ES-I3 (cell line): ENCODE measurements around the gene SORT1.
A peak's percentile ranks its signal among the peaks of the same experiment; 100 is the strongest.
"Not testable (repeated sequence)": the region's sequence is repeated elsewhere in the genome, so short reads cannot be mapped to it uniquely, and the experiment has no call there.

ENCODE experiments used
- H3K36me3 ChIP-seq: 2 replicates; pipeline ENCODE4 v1.6.1; 2013; ENCODE audit warnings: mild to moderate bottlenecking, low read length, control low read depth, moderate library complexity; ENCODE audit not compliant: insufficient read depth
- H3K4me1 ChIP-seq: 2 replicates; pipeline ENCODE4 v1.6.1; 2013; ENCODE audit warnings: mild to moderate bottlenecking, control low read depth, low read length; ENCODE audit not compliant: insufficient read depth
- H3K9ac ChIP-seq: 2 replicates; pipeline ENCODE4 v1.6.1; 2013; ENCODE audit warnings: low read depth, mild to moderate bottlenecking, low read length, moderate library complexity
- H3K9me3 ChIP-seq: 2 replicates; pipeline ENCODE4 v1.6.1; 2013; ENCODE audit warnings: mild to moderate bottlenecking, low read length, moderate library complexity; ENCODE audit not compliant: control insufficient read depth, insufficient read depth

SORT1 gene

GRCh38 chr1:109296782-109297181, 100.9 kb downstream of the SORT1 start:
- Histone ChIP-seq H3K36me3 (no peaks in the 10 kb centered on the region), H3K4me1 (0 out of 2 replicates have a peak, but pooled peaks cover 5% of the 10 kb centered on the region), H3K9ac (no peak overlapping the region), H3K9me3 (no peaks in the 10 kb centered on the region)

- H3K9me3 ChIP-seq: no peaks in the 10 kb centered on the region
- no peak overlapping the region for H3K9ac ChIP-seq
- 0 out of 2 replicates have a peak, but pooled peaks cover 5% of the 10 kb centered on the region for H3K4me1 ChIP-seq
- H3K36me3 ChIP-seq: no peaks in the 10 kb centered on the region
Measured at GRCh38 chr1:109295712-109296415, 101.9 kb downstream of the SORT1 start.

- Histone ChIP-seq H3K36me3 (no peaks in the 10 kb centered on the region), H3K9me3 (no peaks in the 10 kb centered on the region), H3K9ac (no peak overlapping the region), H3K4me1 (0 out of 2 replicates have a peak, but pooled peaks cover 5% of the 10 kb centered on the region)
Measured at GRCh38 chr1:109294481-109294880, 103.2 kb downstream of the SORT1 start.

- Histone ChIP-seq H3K36me3 (no peaks in the 10 kb centered on the region), H3K9me3 (no peaks in the 10 kb centered on the region), H3K4me1 (0 out of 2 replicates have a peak, but pooled peaks cover 5% of the 10 kb centered on the region), H3K9ac (no peak overlapping the region)
Measured at GRCh38 chr1:109293026-109293425, 104.7 kb downstream of the SORT1 start.

GRCh38 chr1:109292364-109292763, 105.4 kb downstream of the SORT1 start:
- H3K9me3 ChIP-seq: no peaks in the 10 kb centered on the region
- no peak overlapping the region for H3K9ac ChIP-seq
- H3K36me3 ChIP-seq: no peaks in the 10 kb centered on the region

GRCh38 chr1:109290998-109291397, 106.7 kb downstream of the SORT1 start:
- H3K4me1 ChIP-seq: 0 out of 2 replicates have a peak, but pooled peaks cover 5% of the 10 kb centered on the region
- no peaks in the 10 kb centered on the region for H3K9me3 ChIP-seq
- no peaks in the 10 kb centered on the region for H3K36me3 ChIP-seq
- H3K9ac ChIP-seq: no peak overlapping the region

More at GRCh38 chr1:109292364-109292763, 105.4 kb downstream of the SORT1 start:
- 0 out of 2 replicates have a peak, but pooled peaks cover 5% of the 10 kb centered on the region for H3K4me1 ChIP-seq

- H3K9ac ChIP-seq: no peak overlapping the region
- H3K4me1 ChIP-seq: peaks cover 5% of the 10 kb centered on the region
- H3K36me3 ChIP-seq: no peaks in the 10 kb centered on the region
- H3K9me3 ChIP-seq: no peaks in the 10 kb centered on the region
Measured at GRCh38 chr1:109290137-109290536, 107.6 kb downstream of the SORT1 start.

- not testable (repeated sequence) for H3K9me3 ChIP-seq, H3K9ac ChIP-seq, H3K36me3 ChIP-seq
- peaks cover 16% of the 10 kb centered on the region for H3K4me1 ChIP-seq
Measured at GRCh38 chr1:109286762-109287161, 111.0 kb downstream of the SORT1 start.

GRCh38 chr1:109283748-109284600, 113.7 kb downstream of the SORT1 start:
- no peaks in the 10 kb centered on the region for H3K9me3 ChIP-seq
- peaks cover 16% of the 10 kb centered on the region for H3K4me1 ChIP-seq
- peak overlapping the region; percentile 97 for H3K9ac ChIP-seq
- H3K36me3 ChIP-seq: peaks cover 5% of the 10 kb centered on the region; the same call in 1 of the 2 replicates

GRCh38 chr1:109282952-109283747, 114.6 kb downstream of the SORT1 start, which contains the start of gene PSRC1:
Gene PSRC1, minus strand, starts transcription at chr1:109283145.
- H3K36me3 ChIP-seq: peaks cover 5% of the 10 kb centered on the region; the same call in 1 of the 2 replicates
- peak within 1 kb of the TSS; percentile 97 for H3K9ac ChIP-seq
- no peaks in the 10 kb centered on the region for H3K9me3 ChIP-seq
- peaks cover 16% of the 10 kb centered on the region for H3K4me1 ChIP-seq

- no peaks in the 10 kb centered on the region for H3K9me3 ChIP-seq
- H3K36me3 ChIP-seq: peaks cover 5% of the 10 kb centered on the region; the same call in 1 of the 2 replicates
- H3K4me1 ChIP-seq: peaks cover 22% of the 10 kb centered on the region
- H3K9ac ChIP-seq: peak overlapping the region; percentile 97
Measured at GRCh38 chr1:109282497-109282951, 115.2 kb downstream of the SORT1 start.

GRCh38 chr1:109281680-109282496, 115.8 kb downstream of the SORT1 start:
- Histone ChIP-seq H3K9me3 (no peaks in the 10 kb centered on the region), H3K9ac (peak overlapping the region; percentile 97), H3K36me3 (peaks cover 5% of the 10 kb centered on the region; the same call in 1 of the 2 replicates), H3K4me1 (peaks cover 26% of the 10 kb centered on the region)

GRCh38 chr1:109280862-109281261, 116.9 kb downstream of the SORT1 start:
- Histone ChIP-seq H3K9me3 (no peaks in the 10 kb centered on the region), H3K9ac (no peak overlapping the region), H3K36me3 (peaks cover 5% of the 10 kb centered on the region; the same call in 1 of the 2 replicates), H3K4me1 (peaks cover 28% of the 10 kb centered on the region)
